SK-N-SH (cell line): ENCODE data around the gene IGSF5. TPM values are rescaled to one million over a fixed set of nuclear protein-coding genes. Genes with fewer than 3 reads are reported as not detected.

Source experiments
- CTCF ChIA-PET: fragments of 300-600, 350-600 bp; formaldehyde crosslinking; extraction: SDS; loops from one replicate; lab custom pipeline; 2021; lab: Yijun Ruan, JAX
- POLR2A ChIA-PET: fragments of 350-600 bp; sonication (Branson Sonifier 250); formaldehyde crosslinking; extraction: SDS; loops from one replicate; lab custom pipeline; 2020; ENCODE audit warnings: antibody characterized with exemption, inconsistent platforms; lab: Yijun Ruan, JAX
- DNase-seq: peaks from one replicate; pipeline ENCODE4 v3.0.0; 2012
- H2AFZ ChIP-seq: fragments of 200-600 bp; sonication (generic); 2 replicates; pipeline ENCODE4 v1.8.1; 2016; ENCODE audit warnings: antibody characterized with exemption, mild to moderate bottlenecking, low read depth
- H3F3A ChIP-seq: fragments of 200-600 bp; sonication (generic); replicated peaks from 2 replicates; pipeline ENCODE3; 2016; ENCODE audit warnings: antibody characterized with exemption, mild to moderate bottlenecking; ENCODE audit not compliant: insufficient read depth
- H3K27ac ChIP-seq, 2 experiments: fragments of 200-500 bp in 1 of 2; fragments of 200-600 bp in 1 of 2; sonication (Bioruptor generic) in 1 of 2; sonication (generic), shearing (Covaris generic) in 1 of 2; 2 replicates each; pipeline versions ENCODE4 v1.5.1 to v1.6.1; 2014 to 2016; ENCODE audit warnings: low read depth in 2 of 2, inconsistent platforms in 1 of 2, low read length in 1 of 2, mild to moderate bottlenecking in 1 of 2, mixed read lengths in 1 of 2
- H3K27me3 ChIP-seq: fragments of 200-600 bp; sonication (generic), shearing (Covaris generic); 2 replicates; pipeline ENCODE4 v1.6.1; 2016; ENCODE audit warnings: mixed run types; ENCODE audit not compliant: insufficient read depth
- H3K36me3 ChIP-seq, 2 experiments: fragments of 200-500 bp in 1 of 2; fragments of 200-600 bp in 1 of 2; sonication (Bioruptor generic) in 1 of 2; sonication (generic) in 1 of 2; replicated peaks in 1 of 2; 2 replicates each; pipeline versions ENCODE3 to v1.5.1; 2014 to 2016; ENCODE audit warnings: low read length in 1 of 2, mild to moderate bottlenecking in 1 of 2; ENCODE audit not compliant: insufficient read depth in 2 of 2, control insufficient read depth in 1 of 2
- H3K4me1 ChIP-seq, 2 experiments: fragments of 200-500 bp in 1 of 2; fragments of 200-600 bp in 1 of 2; sonication (Bioruptor generic) in 1 of 2; sonication (generic), shearing (Covaris generic) in 1 of 2; 2 replicates each; pipeline versions ENCODE4 v1.5.1 to v1.6.1; 2014 to 2016; ENCODE audit warnings: low read depth in 1 of 2, low read length in 1 of 2, mixed run types in 1 of 2; ENCODE audit not compliant: insufficient read depth in 2 of 2, control insufficient read depth in 1 of 2
- H3K4me2 ChIP-seq: fragments of 200-600 bp; sonication (generic), shearing (Covaris generic); 2 replicates; pipeline ENCODE4 v1.6.1; 2017; ENCODE audit warnings: mixed run types
- H3K4me3 ChIP-seq, 2 experiments: fragments of 200-500 bp in 1 of 2; fragments of 200-600 bp in 1 of 2; sonication (Bioruptor generic) in 1 of 2; sonication (generic), shearing (Covaris generic) in 1 of 2; 2 replicates each; pipeline versions ENCODE4 v1.5.1 to v1.8.1; 2014 to 2016; ENCODE audit warnings: low read depth in 2 of 2, inconsistent platforms in 1 of 2, low read length in 1 of 2, mild to moderate bottlenecking in 1 of 2, mixed read lengths in 1 of 2, moderate library complexity in 1 of 2
- H3K79me2 ChIP-seq: fragments of 200-600 bp; sonication (generic); 2 replicates; pipeline ENCODE4 v1.8.1; 2017; ENCODE audit warnings: mild to moderate bottlenecking; ENCODE audit not compliant: insufficient read depth
- H3K9ac ChIP-seq: fragments of 200-600 bp; sonication (generic); 2 replicates; pipeline ENCODE4 v1.6.1; 2017; ENCODE audit warnings: mixed run types
- H3K9me2 ChIP-seq: fragments of 200-600 bp; sonication (generic); 2 replicates; pipeline ENCODE4 v1.6.1; 2017; ENCODE audit warnings: mixed run types
- H3K9me3 ChIP-seq: fragments of 200-600 bp; sonication (generic); 2 replicates; pipeline ENCODE4 v1.6.1; 2017; ENCODE audit warnings: mixed run types, mild to moderate bottlenecking, moderate library complexity
- H4K20me1 ChIP-seq: fragments of 200-600 bp; sonication (generic); 2 replicates; pipeline ENCODE4 v1.6.1; 2017; ENCODE audit warnings: mild to moderate bottlenecking, mixed run types; ENCODE audit not compliant: insufficient read depth
- EP300 ChIP-seq, 2 experiments: IDR thresholded peaks; 2 replicates each; pipeline versions ENCODE4 v1.4.0 to v1.6.1; 2012; ENCODE audit warnings: borderline replicate concordance in 1 of 2, low read depth in 1 of 2, low read length in 1 of 2
- EZH2phosphoT487 ChIP-seq: fragments of 200-600 bp; sonication (generic); IDR thresholded peaks from 2 replicates; pipeline ENCODE4 v1.6.1; 2017; ENCODE audit warnings: low read depth, mixed run types, mild to moderate bottlenecking, antibody characterized with exemption, moderate library complexity, borderline replicate concordance
- FOSL2 ChIP-seq: IDR thresholded peaks from 2 replicates; pipeline ENCODE4 v1.4.0; 2012; ENCODE audit warnings: low read depth, mild to moderate bottlenecking, moderate library complexity, borderline replicate concordance
- GATA2 ChIP-seq: sonication (generic); formaldehyde crosslinking; IDR thresholded peaks from 2 replicates; pipeline ENCODE4 v1.5.0; 2020; ENCODE audit warnings: mild to moderate bottlenecking, missing genetic modification reagents
- IRF3 ChIP-seq: fragments of 150-350 bp; IDR thresholded peaks from 2 replicates; pipeline ENCODE4 v1.6.1; 2016; ENCODE audit warnings: mild to moderate bottlenecking, low read depth, low read length
- JUND ChIP-seq: IDR thresholded peaks from 2 replicates; pipeline ENCODE4 v1.4.0; 2012
- MAX ChIP-seq: IDR thresholded peaks from 2 replicates; pipeline ENCODE4 v1.4.0; 2012; ENCODE audit warnings: low read depth
- MEF2A ChIP-seq: IDR thresholded peaks from 2 replicates; pipeline ENCODE4 v1.4.0; 2012; ENCODE audit warnings: low read depth, borderline replicate concordance
- NRF1 ChIP-seq: IDR thresholded peaks from 2 replicates; pipeline ENCODE4 v1.6.1; 2012; ENCODE audit warnings: low read depth, mild to moderate bottlenecking, low read length
- POLR2AphosphoS5 ChIP-seq: IDR thresholded peaks from 2 replicates; pipeline ENCODE4 v1.6.1; 2012; ENCODE audit warnings: low read depth, low read length
- RCOR1 ChIP-seq: fragments of 150-350 bp; IDR thresholded peaks from 2 replicates; pipeline ENCODE4 v1.6.1; 2017; ENCODE audit warnings: antibody characterized with exemption, low read length
- RXRA ChIP-seq: IDR thresholded peaks from 2 replicates; pipeline ENCODE4 v1.4.0; 2012; ENCODE audit warnings: low read depth, mild to moderate bottlenecking, borderline replicate concordance
- SIN3A ChIP-seq: IDR thresholded peaks from 2 replicates; pipeline ENCODE4 v1.6.1; 2012; ENCODE audit warnings: low read depth, mild to moderate bottlenecking, low read length, moderate library complexity, borderline replicate concordance
- TAF1 ChIP-seq: IDR thresholded peaks from 2 replicates; pipeline ENCODE4 v1.6.1; 2012; ENCODE audit warnings: low read depth, mild to moderate bottlenecking, low read length, moderate library complexity, borderline replicate concordance
- TEAD4 ChIP-seq: IDR thresholded peaks from 2 replicates; pipeline ENCODE4 v1.4.0; 2012; ENCODE audit warnings: mild to moderate bottlenecking, borderline replicate concordance; ENCODE audit not compliant: insufficient read depth
- USF1 ChIP-seq: IDR thresholded peaks from 2 replicates; pipeline ENCODE4 v1.4.0; 2012; ENCODE audit warnings: low read depth, borderline replicate concordance
- USF2 ChIP-seq: fragments of 150-350 bp; IDR thresholded peaks from 2 replicates; pipeline ENCODE4 v1.6.1; 2017; ENCODE audit warnings: antibody characterized with exemption, low read length, low read depth, borderline replicate concordance
- WGBS: methylation state at CpG from one replicate; pipeline ENCODE4 v1.1.6; 2017; ENCODE audit warnings: low lambda C conversion rate; 5-methylcytosine and 5-hydroxymethylcytosine counted together
- polyA plus RNA-seq, 3 experiments: library from polyadenylated mRNA; depleted of rRNA; stranded (reverse); fragments of >200 nt; gene quantifications; 2 replicates each; pipeline ENCODE4 v1.2.3, GENCODE V29; 2012

Gene IGSF5
- polyA plus RNA-seq, 1 of the 3 experiments (the other 2 are of a cell fraction), result 0.08 TPM

- H3K4me1 ChIP-seq, result no peaks in the 10 kb centered on the region
- POLR2A ChIA-PET, result no interaction called here
- CTCF ChIA-PET, result interaction anchor here (1.4 kb wide), 1 partner anchor 232 kb away, joined by 4 read pairs; no protein-coding TSS in a partner anchor
- H2AFZ ChIP-seq, result no peak overlapping the region
- no peaks in the 10 kb centered on the region for H4K20me1 ChIP-seq
- no peaks in the 10 kb centered on the region for H3K36me3 ChIP-seq
- no peak overlapping the region for H3K27ac ChIP-seq
- H3K79me2 ChIP-seq, result no peaks in the 10 kb centered on the region
- H3K9me3 ChIP-seq, result no peaks in the 10 kb centered on the region
- no peak overlapping the region for H3K4me2 ChIP-seq
- no peaks in the 10 kb centered on the region for H3K9me2 ChIP-seq
- DNase-seq, result no peak
- H3K4me3 ChIP-seq, result no peak overlapping the region
- 40% methylated on average over 8 of the region's 8 CpGs for WGBS
- no peaks in the 10 kb centered on the region for H3K27me3 ChIP-seq
- H3K9ac ChIP-seq, result no peak overlapping the region
- no peak for TF ChIP-seq EP300 (IDR thresholded peaks at IDR 0.05; ENCODE audit: borderline replicate concordance in 1 of 2, low read depth in 1 of 2, low read length in 1 of 2)
- no peak for TF ChIP-seq IRF3
- no peak for TF ChIP-seq POLR2AphosphoS5
- no peak for TF ChIP-seq RCOR1
- no peak for TF ChIP-seq FOSL2
- TF ChIP-seq USF2, result no peak
- no peak for TF ChIP-seq USF1
- TF ChIP-seq NRF1, result no peak
- no peak for TF ChIP-seq MAX
- H3F3A ChIP-seq, result no peaks in the 10 kb centered on the region
Observed at GRCh38 chr21:39750670-39751069, 5.7 kb downstream of the IGSF5 start.

- no peaks in the 10 kb centered on the region for H3K4me1 ChIP-seq
- no peaks in the 10 kb centered on the region for H3K79me2 ChIP-seq
- H3K4me3 ChIP-seq, result no peak overlapping the region
- no peaks in the 10 kb centered on the region for H3K36me3 ChIP-seq
- H3F3A ChIP-seq, result no peaks in the 10 kb centered on the region
- no peaks in the 10 kb centered on the region for H4K20me1 ChIP-seq
- no peak for DNase-seq
- no peaks in the 10 kb centered on the region for H3K9me2 ChIP-seq
- no peak overlapping the region for H2AFZ ChIP-seq
- no peaks in the 10 kb centered on the region for H3K9me3 ChIP-seq
- no peak overlapping the region for H3K27ac ChIP-seq
- no peaks in the 10 kb centered on the region for H3K27me3 ChIP-seq
- ChIA-PET CTCF (no interaction called here), POLR2A (no interaction called here)
- TF ChIP-seq TAF1 (no peak), EP300 (IDR thresholded peaks at IDR 0.05; ENCODE audit: borderline replicate concordance in 1 of 2, low read depth in 1 of 2, low read length in 1 of 2) (no peak), MEF2A (no peak), SIN3A (no peak), FOSL2 (no peak), GATA2 (CRISPR knock-in tag) (no peak), IRF3 (no peak), JUND (no peak), EZH2phosphoT487 (no peak), TEAD4 (no peak), RXRA (no peak)
- no peak overlapping the region for H3K9ac ChIP-seq
- H3K4me2 ChIP-seq, result no peak overlapping the region
- 19% methylated on average over 3 of the region's 3 CpGs for WGBS
Observed at GRCh38 chr21:39754811-39755210, 9.8 kb downstream of the IGSF5 start.
